HFFc6 (cell line): ENCODE results near the gene SGO1. TPM values are rescaled to one million over a fixed set of nuclear protein-coding genes. Genes with fewer than 3 reads are reported as not detected.

Source experiments
- DNase-seq: peaks from one replicate; pipeline ENCODE4 v3.0.0-alpha.2; 2018
- H3K27ac Mint-ChIP-seq: 2 replicates; pipeline ENCODE4 v1.8.0; 2020; ENCODE audit warnings: mild to moderate bottlenecking, mixed read lengths
- H3K27me3 Mint-ChIP-seq: 2 replicates; pipeline ENCODE4 v1.8.0; 2021; ENCODE audit warnings: mild to moderate bottlenecking, moderate library complexity, mixed read lengths; ENCODE audit not compliant: insufficient read depth
- H3K36me3 Mint-ChIP-seq: 2 replicates; pipeline ENCODE4 v1.8.0; 2021; ENCODE audit warnings: low read depth, mixed read lengths
- H3K4me1 Mint-ChIP-seq: 2 replicates; pipeline ENCODE4 v1.8.0; 2020; ENCODE audit warnings: low read depth, mixed read lengths
- H3K4me3 Mint-ChIP-seq: 2 replicates; pipeline ENCODE4 v1.8.0; 2020; ENCODE audit warnings: mild to moderate bottlenecking, moderate library complexity, mixed read lengths
- H3K9me3 Mint-ChIP-seq: 2 replicates; pipeline ENCODE4 v1.8.0; 2020; ENCODE audit warnings: mild to moderate bottlenecking, mixed read lengths
- CTCF ChIP-seq: fragments of 200-600 bp; sonication (generic); IDR thresholded peaks from 2 replicates; pipeline ENCODE4 v1.5.0; 2021; ENCODE audit warnings: antibody characterized with exemption, mild to moderate bottlenecking
- total RNA-seq, 6 experiments: library from RNA; stranded (reverse); fragmentation: NEBNext Ultra II Directional; extraction: Animal tissue kit (Norgen Biotek cat#: 25700); gene quantifications; 2 replicates in 1 of 6; 3 replicates in 5 of 6; pipeline ENCODE4 v1.2.3, GENCODE V29; 2021

SGO1 gene
- total RNA-seq, 6 experiments from 2014 or later: 5.6 to 14.3 (median 12.0) TPM

- Mint-ChIP-seq H3K4me1 (no peaks in the 10 kb centered on the region), H3K27ac (no peak overlapping the region), H3K9me3 (no peaks in the 10 kb centered on the region), H3K27me3 (no peaks in the 10 kb centered on the region), H3K36me3 (no peaks in the 10 kb centered on the region), H3K4me3 (no peak overlapping the region)
- no peak for TF ChIP-seq CTCF
- DNase-seq: no peak
Measured at GRCh38 chr3:20154078-20154477, 31.9 kb downstream of the SGO1 start.

GRCh38 chr3:20148466-20148865, 37.5 kb downstream of the SGO1 start:
- Mint-ChIP-seq H3K36me3 (no peaks in the 10 kb centered on the region), H3K27ac (no peak overlapping the region), H3K4me3 (no peak overlapping the region), H3K4me1 (no peaks in the 10 kb centered on the region), H3K9me3 (no peaks in the 10 kb centered on the region), H3K27me3 (no peaks in the 10 kb centered on the region)
- TF ChIP-seq CTCF: no peak
- no peak for DNase-seq

- Mint-ChIP-seq H3K36me3 (no peaks in the 10 kb centered on the region), H3K27ac (no peak overlapping the region; the same call in 1 of the 2 replicates)
- no peak for TF ChIP-seq CTCF
Measured at GRCh38 chr3:20147361-20147760, 38.6 kb downstream of the SGO1 start.

GRCh38 chr3:20146301-20146700, 39.7 kb downstream of the SGO1 start:
- H3K27me3 Mint-ChIP-seq: no peaks in the 10 kb centered on the region; the same call in 1 of the 2 replicates
- H3K4me1 Mint-ChIP-seq: no peaks in the 10 kb centered on the region
- no peaks in the 10 kb centered on the region for H3K36me3 Mint-ChIP-seq
- no peak overlapping the region for H3K27ac Mint-ChIP-seq
- no peak for DNase-seq
- no peaks in the 10 kb centered on the region for H3K9me3 Mint-ChIP-seq
- H3K4me3 Mint-ChIP-seq: no peak overlapping the region
- no peak for TF ChIP-seq CTCF

More at GRCh38 chr3:20147361-20147760, 38.6 kb downstream of the SGO1 start:
- Mint-ChIP-seq H3K4me3 (no peak overlapping the region), H3K9me3 (no peaks in the 10 kb centered on the region), H3K4me1 (no peaks in the 10 kb centered on the region), H3K27me3 (no peaks in the 10 kb centered on the region)
- no peak for DNase-seq

DNA sequence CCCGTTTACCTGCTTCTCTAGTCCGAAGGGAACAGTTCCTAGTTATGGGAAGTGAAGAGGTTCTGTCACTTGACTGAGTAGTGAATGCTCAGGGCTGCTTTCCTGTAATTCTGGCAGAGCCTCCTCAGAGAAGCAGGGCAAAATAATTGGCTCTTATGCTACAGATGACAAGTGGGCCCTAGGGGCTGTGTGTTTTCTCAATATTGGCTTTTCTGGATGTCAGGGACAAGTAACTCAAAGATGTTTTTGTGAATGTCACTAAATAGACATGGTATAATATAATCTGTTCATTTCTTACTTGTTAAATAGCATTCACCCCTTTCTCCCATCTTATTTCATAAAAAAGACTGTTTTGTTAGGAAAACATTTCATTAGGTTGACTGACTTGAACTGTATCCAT, 40.1 kb downstream of the SGO1 start:
- TF ChIP-seq CTCF: no peak
- no peak overlapping the region for H3K4me3 Mint-ChIP-seq
- no peak overlapping the region for H3K27ac Mint-ChIP-seq
- no peaks in the 10 kb centered on the region for H3K9me3 Mint-ChIP-seq
- no peaks in the 10 kb centered on the region for H3K4me1 Mint-ChIP-seq
- H3K36me3 Mint-ChIP-seq: no peaks in the 10 kb centered on the region
- DNase-seq: no peak
- H3K27me3 Mint-ChIP-seq: no peaks in the 10 kb centered on the region; the same call in 1 of the 2 replicates

- Mint-ChIP-seq H3K9me3 (no peaks in the 10 kb centered on the region), H3K27me3 (no peaks in the 10 kb centered on the region; the same call in 1 of the 2 replicates)
- DNase-seq: no peak
Measured at GRCh38 chr3:20143519-20143918, 42.5 kb downstream of the SGO1 start.

More at GRCh38 chr3:20143519-20143918, 42.5 kb downstream of the SGO1 start:
- no peaks in the 10 kb centered on the region for H3K36me3 Mint-ChIP-seq
- no peaks in the 10 kb centered on the region for H3K4me1 Mint-ChIP-seq
- no peak overlapping the region for H3K4me3 Mint-ChIP-seq
- no peak overlapping the region for H3K27ac Mint-ChIP-seq
- no peak for TF ChIP-seq CTCF
